ENCODE data around the gene DKK3.

- TF ChIP-seq CTCF (IDR thresholded peaks at IDR 0.05; ENCODE audit: borderline replicate concordance, extremely low read depth, low read length, poor library complexity, severe bottlenecking) (no peak), EZH2 (IDR thresholded peaks at IDR 0.05; ENCODE audit: borderline replicate concordance, low read depth, low read length, severe bottlenecking) (no peak)
These were observed 37.6 kb upstream of the DKK3 start for GRCh38 chr11:12045914-12046635.
